Lung (tissue), 12 donors: ENCODE data around the gene STK40. TPM values are rescaled to one million over a fixed set of nuclear protein-coding genes. Genes with fewer than 3 reads are reported as not detected.

Experiments
- ATAC-seq: fragments of 200-7000 bp; cut with Tn5 transposase; one replicate; pipeline ENCODE4 v1.9.1; 2020; ENCODE audit warnings: moderate number of reproducible peaks; ENCODE audit not compliant: insufficient read depth, low FRiP score
- DNase-seq, 3 donors: peaks; one replicate each; pipeline ENCODE4 v3.0.0-alpha.2; 2013 to 2017
- H3K27ac ChIP-seq, 2 donors: one replicate each; pipeline ENCODE4 v1.5.1; 2013; ENCODE audit warnings: mild to moderate bottlenecking in 2 of 2, moderate library complexity in 2 of 2, control low read depth in 1 of 2, inconsistent platforms in 1 of 2, low read depth in 1 of 2, low read length in 1 of 2
- H3K27me3 ChIP-seq, 3 donors: one replicate each; pipeline ENCODE4 v1.5.1; 2013; ENCODE audit warnings: low read length in 2 of 3; ENCODE audit not compliant: control insufficient read depth in 3 of 3, insufficient read depth in 3 of 3
- H3K36me3 ChIP-seq, 4 donors: one replicate each; pipeline ENCODE4 v1.5.1; 2013; ENCODE audit warnings: low read length in 4 of 4, mild to moderate bottlenecking in 1 of 4, moderate library complexity in 1 of 4; ENCODE audit not compliant: control insufficient read depth in 4 of 4, insufficient read depth in 4 of 4
- H3K4me1 ChIP-seq, 5 donors: one replicate each; pipeline ENCODE4 v1.5.1; 2013; ENCODE audit warnings: low read length in 5 of 5, mild to moderate bottlenecking in 2 of 5, moderate library complexity in 1 of 5; ENCODE audit not compliant: control insufficient read depth in 5 of 5, insufficient read depth in 5 of 5
- H3K4me3 ChIP-seq: one replicate; pipeline ENCODE4 v1.5.1; 2013; ENCODE audit warnings: mild to moderate bottlenecking, control low read depth, moderate library complexity
- H3K9ac ChIP-seq, 2 donors: one replicate each; pipeline ENCODE4 v1.5.1; 2013; ENCODE audit warnings: low read length in 2 of 2, control low read depth in 1 of 2; ENCODE audit not compliant: insufficient read depth in 1 of 2
- H3K9me3 ChIP-seq, 4 donors: one replicate each; pipeline ENCODE4 v1.5.1; 2013; ENCODE audit warnings: low read length in 3 of 4, mild to moderate bottlenecking in 1 of 4, moderate library complexity in 1 of 4; ENCODE audit not compliant: control insufficient read depth in 4 of 4, insufficient read depth in 3 of 4
- WGBS, 2 donors: extraction: QIAGEN DNeasy Blood & Tissue Kit; methylation state at CpG; one replicate each; pipeline ENCODE4 v1.1.7; 2013; 5-methylcytosine and 5-hydroxymethylcytosine counted together
- polyA plus RNA-seq, 2 donors: library from polyadenylated mRNA; stranded (reverse); fragments of 200-250 nt; gene quantifications; one replicate each; pipeline ENCODE4 v1.2.1, GENCODE V29; 2013
- total RNA-seq, 2 donors: library from RNA; depleted of rRNA in 1 of 2; stranded (reverse); fragments of >200 nt in 1 of 2; gene quantifications; one replicate each; pipeline ENCODE4 v1.2.1, GENCODE V29; 2014 to 2021
- TF ChIP-seq, protein P1 (sequence below): IDR thresholded peaks from 2 replicates; pipeline ENCODE4 v1.5.1; 2012; ENCODE audit warnings: mild to moderate bottlenecking; ENCODE audit errors: control extremely low read depth, extremely low read depth
- donor health status: control.
- donor health status: control.
- donor health status: Bipolar disorder and iron deficiency.
- donor health status: healthy.
- donor health status: DM: yes; HTN: yes; CAD: no.

The STK40 gene
- total and polyA plus RNA-seq, 4 donors, result 25.4 to 82.9 (median 48.7) TPM

GRCh38 chr1:36420409-36420808 is 34.7 kb upstream of the STK40 start:
- peaks cover 0 to 14% (median 5%) of the 10 kb centered on the region in 4 donors for H3K36me3 ChIP-seq
- H3K27me3 ChIP-seq, result no peaks in the 10 kb centered on the region
- H3K4me3 ChIP-seq, result no peak overlapping the region
- WGBS, 2 donors, result 23 to 49% methylated on average over 5 of the region's 5 CpGs
- H3K27ac ChIP-seq, result no peak overlapping the region
- peak in 1 of 3 donors; percentile 66 for DNase-seq
- no peak for ATAC-seq
- H3K9me3 ChIP-seq, result no peaks in the 10 kb centered on the region
- H3K4me1 ChIP-seq, result peaks cover 0 to 5% (median 0%) of the 10 kb centered on the region in 5 donors
- TF ChIP-seq, protein P1, sequence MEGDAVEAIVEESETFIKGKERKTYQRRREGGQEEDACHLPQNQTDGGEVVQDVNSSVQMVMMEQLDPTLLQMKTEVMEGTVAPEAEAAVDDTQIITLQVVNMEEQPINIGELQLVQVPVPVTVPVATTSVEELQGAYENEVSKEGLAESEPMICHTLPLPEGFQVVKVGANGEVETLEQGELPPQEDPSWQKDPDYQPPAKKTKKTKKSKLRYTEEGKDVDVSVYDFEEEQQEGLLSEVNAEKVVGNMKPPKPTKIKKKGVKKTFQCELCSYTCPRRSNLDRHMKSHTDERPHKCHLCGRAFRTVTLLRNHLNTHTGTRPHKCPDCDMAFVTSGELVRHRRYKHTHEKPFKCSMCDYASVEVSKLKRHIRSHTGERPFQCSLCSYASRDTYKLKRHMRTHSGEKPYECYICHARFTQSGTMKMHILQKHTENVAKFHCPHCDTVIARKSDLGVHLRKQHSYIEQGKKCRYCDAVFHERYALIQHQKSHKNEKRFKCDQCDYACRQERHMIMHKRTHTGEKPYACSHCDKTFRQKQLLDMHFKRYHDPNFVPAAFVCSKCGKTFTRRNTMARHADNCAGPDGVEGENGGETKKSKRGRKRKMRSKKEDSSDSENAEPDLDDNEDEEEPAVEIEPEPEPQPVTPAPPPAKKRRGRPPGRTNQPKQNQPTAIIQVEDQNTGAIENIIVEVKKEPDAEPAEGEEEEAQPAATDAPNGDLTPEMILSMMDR, result no peak
- peak overlapping the region in 1 of 2 donors; percentile 33 for H3K9ac ChIP-seq

GRCh38 chr1:36419569-36419968 is 33.8 kb upstream of the STK40 start:
- Histone ChIP-seq H3K4me3 (no peak overlapping the region), H3K27me3 (no peaks in the 10 kb centered on the region), H3K27ac (no peak overlapping the region), H3K4me1 (peaks cover 0 to 5% (median 0%) of the 10 kb centered on the region in 5 donors), H3K9ac (no peak overlapping the region), H3K9me3 (no peaks in the 10 kb centered on the region), H3K36me3 (peaks cover 0 to 14% (median 5%) of the 10 kb centered on the region in 4 donors)
- no peak for ATAC-seq
- no peak for DNase-seq
- TF ChIP-seq, protein P1, result no peak
- WGBS, 2 donors, result 80 to 81% methylated on average over 4 of the region's 4 CpGs

GRCh38 chr1:36419140-36419539 is 33.4 kb upstream of the STK40 start:
- Histone ChIP-seq H3K9me3 (no peaks in the 10 kb centered on the region), H3K27ac (no peak overlapping the region), H3K9ac (no peak overlapping the region), H3K4me3 (no peak overlapping the region), H3K4me1 (peaks cover 0 to 5% (median 0%) of the 10 kb centered on the region in 5 donors), H3K36me3 (peaks cover 0 to 14% (median 5%) of the 10 kb centered on the region in 4 donors), H3K27me3 (no peaks in the 10 kb centered on the region)
- TF ChIP-seq, protein P1, result no peak
- ATAC-seq (no peak), DNase-seq (no peak)
- 85 to 87% methylated on average over 3 of the region's 3 CpGs for WGBS, 2 donors

GRCh38 chr1:36417931-36418330 is 32.2 kb upstream of the STK40 start:
- Histone ChIP-seq H3K27me3 (no peaks in the 10 kb centered on the region), H3K36me3 (peaks cover 0 to 12% (median 5%) of the 10 kb centered on the region in 4 donors), H3K9me3 (no peaks in the 10 kb centered on the region), H3K4me1 (peaks cover 0 to 5% (median 0%) of the 10 kb centered on the region in 5 donors), H3K27ac (no peak overlapping the region), H3K9ac (no peak overlapping the region), H3K4me3 (no peak overlapping the region)
- WGBS, 2 donors, result 90 to 95% methylated on average over 9 of the region's 9 CpGs
- DNase-seq (no peak), ATAC-seq (no peak)
- TF ChIP-seq, protein P1, result no peak
